ENCODE data around the gene TTC8. TPM values are rescaled to one million over a fixed set of nuclear protein-coding genes. Genes with fewer than 3 reads are reported as not detected.
A peak's percentile ranks its signal among the peaks of the same experiment; 100 is the strongest.
"Not testable (repeated sequence)": the region's sequence is repeated elsewhere in the genome, so short reads cannot be mapped to it uniquely, and the experiment has no call there.

The TTC8 gene
- 47.1 and 60.6 TPM in 2 replicates for total RNA-seq (2014; rRNA removed; shearing (Covaris generic); ENCODE audit: low replicate concordance)

- DNase-seq (ENCODE audit: low read depth), result peak; percentile 90
- in situ Hi-C loops (cut with HindIII; ENCODE audit: low pct_unique_long_range_greater_than_20kb, low sequenced_read_pairs), result no loop called here
Observed at GRCh38 chr14:88824314-88825077, at the start of gene TTC8. Gene TTC8 (plus strand): TSS chr14:88824651. CDS start chr14:88824708, 57 bp downstream.

GRCh38 chr14:88775532-88775931 lies 48.9 kb upstream of the TTC8 start:
- in situ Hi-C loops (cut with HindIII; ENCODE audit: low pct_unique_long_range_greater_than_20kb, low sequenced_read_pairs), result no loop called here
- DNase-seq (ENCODE audit: low read depth), result no peak

- in situ Hi-C loops (cut with HindIII; ENCODE audit: low pct_unique_long_range_greater_than_20kb, low sequenced_read_pairs), result no loop called here
- no peak for DNase-seq (ENCODE audit: low read depth)
Observed at GRCh38 chr14:88785911-88786310, 38.5 kb upstream of the TTC8 start.

DNA sequence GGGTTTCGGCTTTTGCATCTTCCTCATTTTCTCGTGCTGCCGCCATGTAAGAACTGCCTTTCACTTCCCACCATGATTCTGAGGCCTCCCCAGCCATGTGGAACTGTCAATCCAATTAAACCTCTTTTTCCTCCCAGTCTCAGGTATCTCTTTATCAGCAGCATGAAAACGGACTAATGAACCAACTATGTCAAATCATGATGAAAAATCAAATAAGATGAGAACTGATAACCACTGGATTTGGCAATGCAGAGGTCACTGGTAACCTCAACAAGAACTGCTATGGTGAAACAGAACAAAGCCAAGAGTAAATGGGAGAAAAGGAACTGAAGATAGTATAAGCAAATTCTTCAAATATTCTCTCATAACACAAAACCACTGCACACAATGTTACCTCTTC lies 37.7 kb upstream of the TTC8 start:
- DNase-seq (ENCODE audit: low read depth), result no peak
- in situ Hi-C loops (cut with HindIII; ENCODE audit: low pct_unique_long_range_greater_than_20kb, low sequenced_read_pairs), result no loop called here

GRCh38 chr14:88789573-88789972 lies 34.9 kb upstream of the TTC8 start:
- peak; percentile 19 for DNase-seq (ENCODE audit: low read depth)
- in situ Hi-C loops (cut with HindIII; ENCODE audit: low pct_unique_long_range_greater_than_20kb, low sequenced_read_pairs), result not testable (repeated sequence)

DNA sequence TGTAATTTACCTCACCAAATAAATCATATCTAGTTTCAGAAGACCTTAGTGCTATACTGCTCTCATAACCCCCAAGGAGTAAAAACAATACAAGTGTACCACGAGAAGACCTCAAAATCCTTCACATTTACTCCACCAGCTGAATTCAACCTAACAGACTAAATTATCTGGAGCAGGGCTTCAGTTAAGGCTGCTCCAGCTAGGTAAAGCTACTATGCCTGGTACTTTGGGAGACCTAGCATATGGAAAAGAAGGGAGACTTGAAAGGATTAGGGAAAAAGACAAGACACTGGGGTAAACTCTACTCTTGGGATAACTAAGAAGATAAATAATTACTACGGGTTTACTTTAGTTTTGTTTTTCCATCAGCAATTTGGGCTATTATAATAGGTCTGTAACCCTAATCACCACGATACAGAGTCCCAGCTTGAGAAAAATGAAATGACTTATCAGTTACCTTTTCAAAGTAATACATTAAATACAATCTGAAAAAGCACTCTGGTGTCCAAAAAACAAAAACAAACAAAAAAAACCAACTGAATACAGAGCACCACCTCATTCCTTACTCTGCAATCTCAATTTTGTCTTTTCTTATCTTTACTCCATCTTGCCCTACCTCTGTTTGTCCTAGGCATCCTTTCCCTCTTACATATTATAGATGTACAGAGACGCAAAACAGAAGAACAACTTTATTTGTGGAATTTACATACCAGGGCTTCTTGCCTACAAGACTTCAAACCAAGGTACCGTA lies 33.8 kb upstream of the TTC8 start:
- DNase-seq (ENCODE audit: low read depth), result peak; percentile 12
- in situ Hi-C loops (cut with HindIII; ENCODE audit: low pct_unique_long_range_greater_than_20kb, low sequenced_read_pairs), result no loop called here

DNA sequence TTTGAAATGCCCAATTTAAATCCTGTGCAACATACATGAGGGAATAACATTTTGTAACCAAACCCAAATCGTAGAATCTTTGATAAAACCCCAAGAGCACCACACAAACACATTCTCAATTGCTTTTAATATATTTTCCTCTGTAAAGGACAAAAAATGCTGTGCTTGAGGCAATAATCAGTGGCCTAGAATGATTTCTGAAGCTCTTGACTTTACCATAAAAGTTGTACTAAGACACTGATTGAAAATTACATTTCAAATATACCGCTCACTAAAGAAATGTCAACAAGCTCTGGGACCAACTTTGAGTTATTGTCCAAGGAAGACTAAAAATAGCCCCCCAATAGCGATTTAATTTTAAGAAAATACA lies 33.2 kb upstream of the TTC8 start:
- peak; percentile 10 for DNase-seq (ENCODE audit: low read depth)
- in situ Hi-C loops (cut with HindIII; ENCODE audit: low pct_unique_long_range_greater_than_20kb, low sequenced_read_pairs), result no loop called here

DNA sequence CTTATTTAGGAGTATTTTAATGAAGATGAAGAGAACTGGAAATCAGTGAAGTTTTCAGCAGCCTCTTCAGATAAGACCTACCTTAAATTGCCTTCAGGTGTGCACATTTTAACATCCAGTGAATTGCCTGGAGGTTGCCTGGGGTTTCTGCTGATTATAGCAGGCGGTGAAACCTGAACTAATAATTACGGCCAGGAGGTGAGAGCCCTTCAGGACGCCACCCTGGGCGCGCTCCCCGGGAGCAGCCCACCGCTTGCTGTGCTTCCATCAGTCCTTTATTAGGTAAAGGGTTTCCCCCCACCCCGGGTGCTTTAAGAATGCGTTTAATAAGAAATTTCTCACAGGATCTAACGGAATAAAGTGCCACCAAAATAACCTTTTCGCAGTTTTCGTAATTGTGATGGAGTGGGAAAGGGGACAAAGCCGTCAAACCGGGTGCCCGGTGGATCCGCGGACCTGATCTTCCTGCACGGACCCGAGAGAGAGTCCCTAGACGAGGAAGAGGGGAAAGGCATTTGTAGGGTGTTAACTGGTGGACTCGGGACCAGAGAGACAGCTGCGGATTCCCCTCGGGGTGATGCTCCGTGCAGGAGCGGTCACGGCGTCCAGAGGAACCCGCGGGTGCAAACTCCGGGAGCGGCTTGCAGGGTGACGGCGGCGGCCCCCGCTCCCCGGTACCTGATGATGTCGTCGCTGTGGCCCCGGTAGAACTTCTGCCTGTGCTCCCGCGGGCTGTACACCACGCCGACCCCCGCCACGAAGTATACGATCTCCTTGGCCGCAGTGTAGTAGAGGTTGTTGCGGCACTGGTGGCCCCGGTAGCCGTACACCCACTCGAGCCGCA lies 32.6 kb upstream of the TTC8 start:
- DNase-seq (ENCODE audit: low read depth), result peak; percentile 24
- in situ Hi-C loops (cut with HindIII; ENCODE audit: low pct_unique_long_range_greater_than_20kb, low sequenced_read_pairs), result no loop called here

- in situ Hi-C loops (cut with HindIII; ENCODE audit: low pct_unique_long_range_greater_than_20kb, low sequenced_read_pairs), result no loop called here
Observed at GRCh38 chr14:88792473-88793258, 31.8 kb upstream of the TTC8 start, which contains the start of gene EML5. Gene EML5 (minus strand): TSS chr14:88792953. CDS start chr14:88792503, 450 bp downstream.

GRCh38 chr14:88793259-88793625 lies 31.2 kb upstream of the TTC8 start:
- DNase-seq (ENCODE audit: low read depth), result no peak
- in situ Hi-C loops (cut with HindIII; ENCODE audit: low pct_unique_long_range_greater_than_20kb, low sequenced_read_pairs), result no loop called here

More at GRCh38 chr14:88792473-88793258, 31.8 kb upstream of the TTC8 start, which contains the start of gene EML5:
- peak; percentile 80 for DNase-seq (ENCODE audit: low read depth)

- no peak for DNase-seq (ENCODE audit: low read depth)
- in situ Hi-C loops (cut with HindIII; ENCODE audit: low pct_unique_long_range_greater_than_20kb, low sequenced_read_pairs), result no loop called here
Observed at GRCh38 chr14:88798156-88798555, 26.3 kb upstream of the TTC8 start.

GRCh38 chr14:88799522-88799921 lies 24.9 kb upstream of the TTC8 start:
- no peak for DNase-seq (ENCODE audit: low read depth)
- in situ Hi-C loops (cut with HindIII; ENCODE audit: low pct_unique_long_range_greater_than_20kb, low sequenced_read_pairs), result no loop called here

DNA sequence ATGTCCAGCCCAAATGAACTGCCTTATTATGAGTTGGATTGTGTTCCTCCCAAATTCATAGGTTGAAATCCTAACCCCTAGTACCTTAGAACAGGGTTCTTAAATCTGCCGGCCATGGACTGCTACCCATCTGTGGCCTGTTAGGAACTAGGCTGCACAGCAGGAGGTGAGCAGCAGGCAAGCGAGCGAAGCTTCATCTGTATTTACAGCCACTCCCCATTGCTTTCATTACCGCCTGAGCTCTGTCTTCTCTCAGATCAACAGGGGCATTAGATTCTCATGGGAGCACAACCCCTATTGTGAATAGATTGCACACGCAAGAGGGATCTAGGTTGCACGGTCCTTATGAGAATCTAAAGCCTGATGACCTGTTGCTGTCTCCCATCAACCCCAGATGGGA lies 21.9 kb upstream of the TTC8 start:
- no peak for DNase-seq (ENCODE audit: low read depth)
- in situ Hi-C loops (cut with HindIII; ENCODE audit: low pct_unique_long_range_greater_than_20kb, low sequenced_read_pairs), result no loop called here

DNA sequence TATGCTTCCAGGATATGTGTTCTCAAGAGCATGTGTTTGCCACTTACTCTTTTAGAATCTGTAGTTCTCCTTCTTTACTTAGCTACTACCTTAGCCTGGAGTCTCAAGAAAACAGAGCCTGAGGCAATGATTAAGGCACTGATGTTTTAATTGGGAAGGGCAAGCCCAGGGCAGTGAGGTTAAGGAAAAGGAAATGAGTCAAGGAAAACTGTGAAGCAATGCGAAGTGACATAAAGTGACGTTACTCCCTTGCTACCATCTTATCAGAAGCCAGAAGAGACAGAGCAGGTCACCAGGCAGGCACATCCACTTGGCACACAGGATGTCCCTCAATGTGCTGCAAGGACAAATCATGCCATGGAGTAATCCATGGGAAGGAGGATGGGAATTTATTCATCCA lies 20.4 kb upstream of the TTC8 start:
- no peak for DNase-seq (ENCODE audit: low read depth)
- in situ Hi-C loops (cut with HindIII; ENCODE audit: low pct_unique_long_range_greater_than_20kb, low sequenced_read_pairs), result no loop called here

DNA sequence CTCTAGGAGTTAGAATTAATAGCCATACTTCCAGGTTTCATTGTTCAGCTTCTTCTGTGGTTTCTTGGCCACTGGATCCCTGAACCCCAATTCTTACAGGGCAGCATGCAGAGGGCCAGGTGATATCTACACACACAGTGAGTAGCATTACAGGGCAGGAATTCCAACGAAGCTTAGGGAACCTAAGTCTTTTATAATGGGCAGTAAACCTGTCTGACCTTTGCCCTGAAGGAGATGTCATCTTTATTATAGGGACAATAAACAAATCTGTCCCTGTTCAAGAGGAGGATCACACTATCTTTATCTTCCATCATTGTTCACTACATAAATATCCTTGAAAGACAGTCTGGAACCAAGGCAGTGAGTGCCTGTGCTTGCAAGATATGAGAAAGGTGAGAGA lies 20.0 kb upstream of the TTC8 start:
- in situ Hi-C loops (cut with HindIII; ENCODE audit: low pct_unique_long_range_greater_than_20kb, low sequenced_read_pairs), result no loop called here

GRCh38 chr14:88808359-88808758 lies 16.1 kb upstream of the TTC8 start:
- in situ Hi-C loops (cut with HindIII; ENCODE audit: low pct_unique_long_range_greater_than_20kb, low sequenced_read_pairs), result no loop called here
- DNase-seq (ENCODE audit: low read depth), result no peak

More for the DNA sequence above, 20.0 kb upstream of the TTC8 start:
- no peak for DNase-seq (ENCODE audit: low read depth)

DNA sequence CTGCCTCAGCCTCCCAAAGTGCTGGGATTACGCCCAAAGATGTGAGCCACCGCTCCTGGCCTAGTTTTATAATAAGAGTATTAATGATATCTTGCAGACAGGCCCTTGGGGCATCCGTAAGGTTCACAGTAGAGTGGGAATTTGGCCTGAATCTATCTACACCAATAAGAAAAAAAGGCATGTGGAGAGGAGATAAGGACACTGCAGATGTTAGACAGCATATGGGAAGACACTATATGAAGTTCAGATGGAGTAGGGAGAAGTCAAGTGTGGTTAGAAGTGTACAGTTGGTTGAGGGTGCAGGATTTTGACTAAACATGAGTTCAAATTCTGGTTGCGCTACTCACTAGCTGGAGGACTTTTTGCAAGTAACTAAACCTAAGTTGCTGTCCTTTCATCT lies 8.5 kb upstream of the TTC8 start:
- DNase-seq (ENCODE audit: low read depth), result no peak
- in situ Hi-C loops (cut with HindIII; ENCODE audit: low pct_unique_long_range_greater_than_20kb, low sequenced_read_pairs), result no loop called here

DNA sequence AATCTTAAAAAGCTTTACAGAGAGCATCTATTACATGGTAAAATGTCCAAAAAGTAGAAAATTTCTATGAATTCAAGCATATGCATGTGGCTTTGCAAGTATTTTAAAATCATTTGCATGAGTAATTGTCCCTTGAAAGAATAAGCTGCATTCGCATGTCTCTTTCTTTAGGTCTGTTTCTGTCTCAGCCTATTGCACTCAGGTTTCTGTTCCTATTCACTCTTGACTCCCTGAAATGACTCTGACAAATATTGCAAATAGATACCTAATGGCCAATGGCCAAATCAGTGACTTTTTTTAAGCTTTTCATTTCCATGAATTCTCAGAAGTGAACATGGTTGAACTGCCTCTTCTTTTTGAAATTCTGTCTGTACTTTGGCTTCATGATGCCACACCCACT lies 6.4 kb upstream of the TTC8 start:
- in situ Hi-C loops (cut with HindIII; ENCODE audit: low pct_unique_long_range_greater_than_20kb, low sequenced_read_pairs), result no loop called here
- no peak for DNase-seq (ENCODE audit: low read depth)
